GM10847 (cell line): Measurements from ENCODE around the gene FRRS1L.

Source experiments
- POLR2A ChIP-seq: IDR thresholded peaks from 2 replicates; pipeline ENCODE4 v1.6.1; 2011; ENCODE audit not compliant: insufficient read length; ENCODE audit errors: extremely low read depth

Gene FRRS1L

DNA sequence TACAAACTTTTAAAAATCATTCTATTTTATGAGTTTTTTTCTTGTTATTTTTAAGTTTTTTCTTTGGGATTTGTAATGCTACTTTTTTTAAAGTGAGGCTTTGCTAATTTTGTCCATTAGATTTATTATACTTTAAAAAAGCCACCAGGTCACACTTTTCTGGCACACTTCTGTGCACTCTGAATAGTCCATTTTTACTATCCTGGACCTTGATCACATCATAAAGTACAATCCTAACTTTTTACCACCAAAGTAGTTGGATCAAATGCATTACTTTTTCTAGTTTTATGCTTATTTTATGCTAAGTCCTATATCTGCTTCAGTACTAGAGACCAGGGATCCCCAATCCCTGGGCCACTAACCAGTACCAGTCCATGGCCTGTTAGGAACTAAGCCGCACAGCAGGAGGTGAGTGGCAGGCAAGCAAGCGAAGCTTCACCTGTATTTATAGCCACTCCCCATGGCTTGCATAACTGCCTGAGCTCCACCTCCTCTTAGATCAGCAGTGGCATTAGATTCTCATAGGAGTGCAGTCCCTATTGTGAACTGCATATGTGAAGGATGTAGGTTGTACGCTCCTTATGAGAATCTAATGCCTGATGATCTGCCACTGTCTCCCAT lies 16.0 kb downstream of the FRRS1L start:
- no peak for TF ChIP-seq POLR2A

DNA sequence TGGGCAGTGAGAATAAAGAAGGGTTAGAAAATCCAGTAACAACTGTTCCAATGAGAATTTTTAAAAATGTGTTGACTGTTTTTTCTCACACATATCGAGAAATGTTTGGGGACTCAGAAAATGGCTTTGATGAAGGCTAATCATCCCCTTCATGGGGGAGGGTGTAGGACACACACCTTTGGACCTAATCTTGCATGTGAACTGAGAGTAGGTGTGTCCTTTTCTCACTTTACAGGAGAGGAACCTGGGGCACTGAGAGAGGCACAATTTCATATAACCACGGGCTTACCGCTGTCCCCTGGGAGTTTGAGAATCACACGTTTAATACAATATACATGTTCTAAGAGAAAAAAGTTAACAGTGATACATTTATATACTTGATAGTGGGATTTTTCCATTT lies 17.3 kb downstream of the FRRS1L start:
- TF ChIP-seq POLR2A = no peak

DNA sequence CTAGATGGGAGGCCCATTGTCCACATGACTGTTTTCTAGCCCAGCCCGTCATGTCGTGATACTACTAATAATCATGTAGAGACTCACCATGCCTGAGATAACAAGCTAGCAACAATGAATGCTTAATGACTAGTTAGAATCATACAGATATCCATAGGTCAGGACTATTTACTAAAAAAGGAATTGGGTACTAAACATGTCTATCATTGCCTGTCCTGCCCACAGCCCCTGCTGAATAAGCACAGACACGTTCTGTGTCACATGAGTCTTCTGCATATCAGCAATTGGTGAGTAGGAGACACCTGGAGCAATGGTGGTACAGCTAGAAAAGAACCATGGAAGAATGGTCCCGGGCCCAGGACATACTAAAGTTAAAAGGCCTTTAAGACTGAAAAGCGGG lies 18.0 kb downstream of the FRRS1L start:
- no peak for TF ChIP-seq POLR2A

DNA sequence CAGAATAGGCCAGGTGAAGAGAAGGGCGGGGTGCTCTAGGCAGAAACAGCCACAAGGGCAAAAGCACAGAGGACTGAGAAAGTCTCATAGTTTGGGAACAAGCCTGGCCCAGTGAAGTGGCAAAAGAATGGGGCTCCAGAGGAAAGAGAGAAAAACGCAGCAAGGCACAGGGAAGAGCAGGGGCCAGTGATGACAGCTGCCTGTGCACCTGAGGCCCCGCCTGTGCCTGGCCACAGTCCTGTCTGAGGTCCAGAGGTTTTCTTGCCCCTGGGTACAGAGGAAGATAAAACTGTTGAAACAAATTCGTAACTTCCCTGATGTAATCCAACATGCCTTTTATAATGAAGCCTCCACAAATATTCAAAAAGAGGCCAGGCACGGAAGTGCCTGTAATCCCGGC lies 22.0 kb downstream of the FRRS1L start:
- TF ChIP-seq POLR2A = no peak

DNA sequence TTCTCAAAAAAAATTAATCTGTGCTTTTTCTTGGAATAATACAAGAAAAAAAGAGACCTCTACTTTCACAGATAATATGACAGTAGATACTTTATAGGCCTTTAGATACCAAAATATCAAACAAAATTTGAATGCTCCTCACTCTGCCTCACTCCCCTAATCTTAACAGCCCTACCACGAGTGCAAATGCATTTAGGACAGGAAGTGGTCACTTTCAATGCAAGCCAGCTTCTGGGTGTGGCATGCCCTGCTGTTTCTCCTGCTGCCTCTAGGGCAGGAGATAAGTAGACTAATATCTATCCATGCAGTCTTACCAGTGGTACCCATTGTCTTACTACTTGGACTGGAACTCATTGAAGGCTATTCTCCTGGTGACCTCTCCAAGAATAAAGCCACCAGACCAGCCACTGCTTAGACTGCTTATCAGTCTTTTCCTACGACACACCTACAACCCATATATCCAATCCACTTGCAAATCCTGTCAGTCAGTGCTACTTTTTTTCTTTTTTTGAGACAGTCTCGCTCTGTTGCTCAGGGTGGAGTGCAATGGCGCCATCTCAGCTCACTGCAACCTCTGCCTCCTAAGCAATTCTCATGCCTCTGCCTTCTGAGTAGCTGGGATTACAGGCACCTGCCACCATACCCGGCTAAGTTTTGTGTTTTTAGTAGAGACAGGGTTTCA lies 23.0 kb downstream of the FRRS1L start:
- no peak for TF ChIP-seq POLR2A

DNA sequence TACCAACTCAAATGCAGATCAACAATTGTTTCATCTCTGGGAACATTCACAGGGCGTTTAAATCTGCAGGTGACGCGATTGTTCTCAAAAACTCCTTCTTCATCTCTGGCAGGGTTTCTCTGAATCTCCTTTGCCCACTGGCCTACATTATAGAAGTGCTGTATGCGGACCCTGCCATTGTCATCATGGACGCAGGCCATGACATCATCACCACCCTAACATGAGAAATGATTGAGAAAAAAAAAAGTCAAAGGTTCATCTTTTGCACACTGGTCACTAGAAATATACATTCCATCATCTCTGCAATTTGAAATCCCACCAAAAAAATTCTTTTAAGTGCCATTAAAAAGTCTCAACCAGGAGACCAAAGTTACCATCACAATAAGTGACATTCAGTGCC lies 25.7 kb downstream of the FRRS1L start:
- TF ChIP-seq POLR2A = no peak

DNA sequence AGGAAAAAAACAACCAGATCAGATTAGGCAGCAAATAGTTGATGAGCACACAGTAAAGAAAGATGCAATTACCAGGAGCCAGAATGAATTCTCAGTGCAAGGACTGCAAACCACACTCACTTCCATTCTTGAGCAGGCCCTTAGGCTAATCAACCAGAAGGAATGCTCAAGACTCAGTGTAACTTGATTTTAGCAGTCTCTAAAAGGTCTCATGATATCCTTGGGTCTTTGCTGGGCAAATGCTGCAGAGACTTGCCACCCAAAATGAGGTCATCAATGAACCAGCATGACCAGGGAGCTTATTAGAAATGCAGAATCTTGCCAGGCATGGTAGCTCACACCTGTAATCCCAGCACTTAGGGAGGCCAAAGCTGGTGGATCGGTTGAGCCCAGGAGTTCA lies 27.2 kb downstream of the FRRS1L start:
- TF ChIP-seq POLR2A = no peak

DNA sequence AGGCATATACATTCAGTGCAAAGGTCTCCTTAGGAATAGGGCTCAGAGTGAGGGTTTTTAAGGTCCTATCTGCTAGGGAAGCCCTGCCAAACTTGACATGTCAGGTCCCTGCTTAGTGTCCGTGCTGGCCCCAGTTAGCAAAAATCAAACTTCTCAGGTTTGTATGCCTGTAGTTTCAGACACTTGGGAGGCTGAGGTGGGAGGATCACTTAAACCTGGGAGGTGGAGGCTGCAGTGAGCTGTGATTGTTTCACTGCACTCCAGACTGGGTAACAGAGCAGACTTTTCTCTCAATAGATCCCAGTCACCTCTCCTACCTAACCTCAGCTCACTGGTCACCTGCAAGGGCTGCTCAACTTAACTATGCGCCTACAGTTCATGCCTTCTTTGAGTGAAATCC lies 28.6 kb downstream of the FRRS1L start:
- TF ChIP-seq POLR2A = no peak

DNA sequence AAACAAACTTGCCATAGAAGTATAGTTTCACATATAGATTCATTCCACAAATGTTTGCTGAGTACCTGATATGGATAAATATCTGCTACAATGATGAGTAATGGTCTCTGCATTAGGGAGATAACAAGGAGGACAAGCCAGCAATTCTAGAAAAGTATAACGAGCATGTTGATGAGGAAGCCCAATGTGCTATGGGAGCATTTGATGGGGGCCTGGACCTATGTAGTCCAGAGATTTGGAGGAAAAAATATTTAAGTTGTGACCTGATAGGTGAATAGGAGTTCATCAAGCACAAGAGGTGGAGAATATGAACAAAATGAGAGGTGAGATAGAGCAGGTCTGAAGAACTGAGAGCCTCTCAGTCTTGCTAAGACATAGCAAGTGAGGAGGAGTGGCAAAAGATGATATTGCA lies 32.9 kb downstream of the FRRS1L start:
- no peak for TF ChIP-seq POLR2A

DNA sequence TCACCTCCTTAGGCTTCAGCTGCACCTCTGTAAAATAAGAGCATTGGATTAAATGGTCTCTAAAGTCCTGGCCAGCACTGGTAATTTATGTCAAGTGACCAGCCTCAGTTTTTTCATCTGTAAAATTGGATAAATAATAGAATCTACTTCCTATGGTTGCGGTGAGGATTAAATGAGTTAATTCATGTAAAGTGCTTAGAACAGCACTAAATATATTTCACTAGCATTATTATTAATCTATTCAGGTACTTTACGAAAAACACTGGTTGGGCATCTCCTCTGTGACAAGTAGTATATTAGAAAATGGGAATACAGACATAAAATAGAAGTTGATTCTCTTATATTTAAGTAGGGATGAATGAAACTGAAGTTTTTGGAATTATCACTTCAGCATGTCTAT lies 33.5 kb downstream of the FRRS1L start:
- no peak for TF ChIP-seq POLR2A

DNA sequence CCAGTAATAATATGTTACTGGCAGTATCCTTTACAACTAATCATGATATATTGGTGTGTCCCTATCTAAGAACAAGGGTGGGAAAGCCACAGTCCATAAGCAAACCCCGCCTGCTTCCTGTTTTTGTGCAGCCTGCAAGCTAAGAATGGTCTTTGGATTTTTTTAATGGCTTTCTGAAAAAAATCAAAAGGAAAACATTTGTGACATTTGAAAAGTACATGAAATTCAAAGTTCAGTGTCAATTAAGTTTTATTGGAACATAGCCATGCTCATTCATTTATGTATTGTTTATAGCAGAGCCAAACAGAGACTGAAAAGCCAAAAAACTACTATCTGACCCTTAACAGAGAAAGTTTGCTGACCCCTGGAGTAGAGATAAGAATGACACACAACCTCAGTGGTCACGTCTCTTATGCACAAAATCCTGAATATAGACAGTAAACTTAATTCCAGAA lies 34.5 kb downstream of the FRRS1L start:
- TF ChIP-seq POLR2A = no peak

DNA sequence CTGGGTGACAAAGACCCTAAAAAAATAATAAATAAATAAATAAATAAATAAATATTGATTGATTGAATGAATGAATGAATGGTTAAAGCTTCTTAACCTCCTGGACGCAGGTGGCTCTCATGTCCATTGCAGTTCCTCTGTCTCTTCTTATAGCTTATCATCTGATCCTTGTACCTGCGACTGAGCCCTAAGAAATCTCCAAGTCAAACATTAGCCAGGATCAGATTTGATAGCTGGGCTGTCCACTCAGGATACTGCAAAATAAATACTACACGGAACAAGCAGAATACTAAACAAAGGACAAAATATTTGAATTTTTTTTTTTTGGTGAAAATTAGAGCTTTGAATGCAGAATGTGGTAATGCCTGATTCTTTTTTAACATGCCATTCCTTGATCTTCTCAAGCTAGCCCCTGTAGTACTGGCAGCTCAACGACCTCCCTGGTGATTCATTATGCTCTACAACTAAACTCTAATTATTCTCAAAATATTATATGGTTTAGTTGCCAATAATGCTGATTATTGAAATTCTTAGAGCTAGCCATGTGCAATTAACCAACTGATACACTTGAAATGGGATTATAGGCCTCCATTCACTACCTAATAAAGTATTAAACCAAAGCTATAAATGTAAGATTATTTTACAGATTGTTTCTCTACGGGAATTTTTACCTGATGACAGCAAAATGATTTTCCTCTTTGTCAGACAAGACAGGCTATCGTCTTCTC lies 37.4 kb downstream of the FRRS1L start:
- no peak for TF ChIP-seq POLR2A

DNA sequence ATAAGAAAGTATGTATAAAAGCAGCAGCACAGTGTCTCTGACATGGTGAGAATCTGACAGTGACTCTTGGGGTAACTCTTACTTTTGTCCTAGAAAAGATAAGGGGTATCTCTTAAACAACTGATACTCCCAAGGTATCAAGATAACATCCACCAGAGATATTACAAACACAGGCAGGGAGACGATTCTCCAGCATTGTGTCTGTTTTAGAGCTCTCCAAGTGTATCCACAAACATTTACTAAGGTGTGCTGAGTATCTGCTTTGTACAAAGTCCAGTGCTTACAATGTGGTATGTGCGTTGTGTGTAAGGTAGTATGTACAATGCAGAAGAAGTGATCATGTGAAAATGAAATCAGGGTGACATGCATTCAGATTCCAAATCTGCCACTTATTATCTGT lies 42.9 kb downstream of the FRRS1L start:
- TF ChIP-seq POLR2A = no peak

DNA sequence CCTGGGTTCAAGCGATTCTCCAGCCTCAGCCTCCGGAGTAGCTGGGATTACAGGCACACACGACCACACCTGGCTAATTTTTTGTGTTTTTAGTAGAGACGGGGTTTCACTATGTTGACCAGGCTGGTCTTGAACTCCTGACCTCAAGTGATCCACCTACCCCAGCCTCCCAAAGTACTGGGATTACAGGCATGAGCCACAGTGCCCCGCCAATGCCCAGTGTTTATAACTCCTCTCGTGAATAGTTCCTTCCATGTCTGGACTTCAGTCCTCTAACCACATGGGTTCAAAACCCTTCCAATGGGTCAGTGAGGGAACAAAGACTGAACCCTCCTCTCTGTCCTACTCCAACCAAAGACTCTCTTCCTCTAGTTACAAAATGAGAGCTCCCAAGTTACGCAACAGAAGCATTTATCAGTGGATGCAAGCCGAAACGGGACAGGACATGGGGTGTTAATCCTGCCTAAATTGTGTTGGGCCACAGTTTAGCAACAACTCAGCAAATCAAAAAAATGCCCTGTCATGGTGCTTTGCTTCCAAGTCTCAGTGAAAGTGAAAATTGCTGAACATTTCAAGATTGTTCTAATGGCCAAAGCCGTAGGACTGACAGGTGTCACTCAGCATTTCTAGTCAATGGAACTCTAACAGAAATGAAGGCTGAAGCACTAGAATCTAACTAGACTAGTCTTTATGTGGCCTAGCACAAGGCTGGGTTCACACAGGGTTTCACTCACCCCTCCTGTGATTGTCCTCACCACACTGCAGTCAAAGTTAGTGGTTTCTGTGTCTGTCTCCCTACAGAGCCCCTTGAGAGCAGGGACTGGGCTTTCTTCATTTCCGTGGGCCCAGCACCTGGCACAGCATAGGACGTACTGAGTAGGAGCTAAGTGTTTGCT lies 44.1 kb downstream of the FRRS1L start:
- TF ChIP-seq POLR2A = no peak

DNA sequence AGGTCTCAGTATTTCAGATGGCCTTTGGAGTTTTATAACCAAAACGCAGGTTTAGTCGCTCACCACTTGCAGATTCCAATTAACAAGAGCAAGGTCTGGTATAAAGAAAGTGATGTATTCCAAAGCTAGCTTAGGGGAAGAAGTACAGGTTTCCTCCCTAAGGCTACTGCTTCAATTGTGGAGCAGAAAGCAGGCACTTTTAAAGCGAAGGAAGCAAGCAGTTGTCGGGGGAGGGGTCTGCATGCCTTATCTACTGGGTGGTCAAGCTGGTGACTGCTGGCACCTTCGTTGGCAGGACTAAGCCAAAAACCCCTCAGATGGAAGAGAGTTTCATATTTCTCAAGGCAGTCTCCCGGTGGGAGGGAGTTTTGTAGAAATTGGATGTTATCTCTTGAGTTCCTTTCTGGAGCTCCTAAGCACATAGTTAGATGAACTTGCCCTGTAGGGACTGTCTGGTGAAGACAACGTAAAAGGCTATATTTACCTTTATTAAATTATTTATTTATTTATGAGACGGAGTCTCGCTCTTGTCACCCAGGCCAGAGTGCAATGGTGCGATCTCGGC lies 45.7 kb downstream of the FRRS1L start:
- no peak for TF ChIP-seq POLR2A

DNA sequence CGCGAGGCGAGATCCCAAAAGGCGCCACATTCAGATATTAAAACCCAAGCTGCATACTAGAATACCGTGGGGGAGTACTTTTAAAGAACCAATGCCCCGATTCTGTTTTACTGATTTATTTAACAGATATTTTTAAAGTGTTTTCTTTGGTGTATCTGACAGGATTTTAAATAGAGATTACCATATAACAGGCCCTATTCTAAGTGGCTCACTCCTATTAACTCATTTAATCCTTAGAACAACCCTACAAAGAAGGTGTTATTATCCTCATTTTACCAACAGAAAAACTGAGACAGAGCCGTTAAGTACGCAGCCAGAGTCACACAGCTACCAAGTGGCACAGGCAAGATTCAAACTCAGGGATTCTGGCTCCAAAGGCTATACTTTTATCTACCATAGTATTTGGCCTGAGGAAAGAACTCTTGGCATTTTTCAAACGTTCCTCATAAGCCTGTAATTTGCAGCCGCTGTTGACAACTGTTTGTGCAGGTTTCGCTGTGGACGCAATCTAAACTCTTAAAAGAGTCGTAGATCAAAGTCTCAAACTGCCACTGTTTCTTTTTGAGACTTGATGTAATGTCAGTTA lies 46.8 kb downstream of the FRRS1L start:
- TF ChIP-seq POLR2A = no peak
